GM12878 (cell line): Measurements from ENCODE around the gene R3HDM2. TPM values are rescaled to one million over a fixed set of nuclear protein-coding genes. Genes with fewer than 3 reads are reported as not detected.

ENCODE experiments used
- ATAC-seq: fragments of 200-7000 bp; cut with Tn5 transposase; 3 replicates; pipeline ENCODE4 v1.9.1; 2020; ENCODE audit warnings: mild to moderate bottlenecking, moderate library complexity
- BruUV-seq: library from RNA; stranded (reverse); fragments of 400-500 nt; replicated peaks from 2 replicates; lab custom pipeline; 2021; lab: Mats Ljungman, UMichigan
- CTCF ChIA-PET: fragments of 300-600 bp; sonication (Branson Sonifier 250); formaldehyde crosslinking; extraction: SDS; loops from one replicate; lab custom pipeline; 2021; ENCODE audit warnings: inconsistent platforms; lab: Yijun Ruan, JAX
- POLR2A ChIA-PET: fragments of 350-600 bp; formaldehyde crosslinking; extraction: SDS; loops from one replicate; lab custom pipeline; 2021; ENCODE audit warnings: inconsistent platforms; lab: Charles Lee
- RAD21 ChIA-PET: fragments of 300-600 bp; sonication (Branson Sonifier 250); formaldehyde crosslinking; loops from one replicate; lab custom pipeline; 2023; ENCODE audit warnings: antibody characterized with exemption; ENCODE audit not compliant: unreplicated experiment; lab: Charles Lee
- SMC1A ChIA-PET: fragments of 300-600 bp; sonication (Branson Sonifier 250); formaldehyde crosslinking; loops from one replicate; lab custom pipeline; 2023; ENCODE audit not compliant: unreplicated experiment, uncharacterized antibody; lab: Charles Lee
- DNase-seq: peaks from one replicate; pipeline ENCODE4 v3.0.0-alpha.2; 2011; ENCODE audit warnings: low read depth, low spot score
- FAIRE-seq: peaks from 3 replicates; lab custom pipeline; 2011; peaks lifted over from hg19 to GRCh38; lab: Jason Lieb, UNC
- H2AFZ ChIP-seq: 2 replicates; pipeline ENCODE4 v1.6.0; 2011; ENCODE audit warnings: low read depth, low read length, control low read depth; ENCODE audit not compliant: control insufficient read depth
- H3K27ac ChIP-seq: 2 replicates; pipeline ENCODE4 v1.5.1; 2011; ENCODE audit warnings: control low read depth; ENCODE audit not compliant: control insufficient read depth, insufficient read depth
- H3K27me3 ChIP-seq, 2 experiments: replicated peaks in 1 of 2; 2 replicates each; pipeline versions ENCODE4 v1.6.0 to v1.6.1; 2011; ENCODE audit warnings: low read length in 1 of 2; ENCODE audit not compliant: control insufficient read depth in 2 of 2, insufficient read depth in 2 of 2
- H3K36me3 ChIP-seq, 2 experiments: 2 replicates each; pipeline ENCODE4 v1.5.1; 2011; ENCODE audit warnings: low read length in 1 of 2; ENCODE audit not compliant: control insufficient read depth in 2 of 2, insufficient read depth in 2 of 2
- H3K4me1 ChIP-seq: 2 replicates; pipeline ENCODE4 v1.6.1; 2011; ENCODE audit warnings: mild to moderate bottlenecking, low read length, moderate library complexity, mixed read lengths; ENCODE audit not compliant: control insufficient read depth, insufficient read depth
- H3K4me2 ChIP-seq: 2 replicates; pipeline ENCODE4 v1.6.0; 2011; ENCODE audit warnings: control low read depth; ENCODE audit not compliant: control insufficient read depth, insufficient read depth
- H3K4me3 ChIP-seq: fragments of 200-600 bp; sonication (generic); 2 replicates; pipeline ENCODE4 v1.5.1; 2016
- H3K79me2 ChIP-seq: 2 replicates; pipeline ENCODE4 v1.6.0; 2011; ENCODE audit warnings: low read length; ENCODE audit not compliant: control insufficient read depth, insufficient read depth
- H3K9ac ChIP-seq: 2 replicates; pipeline ENCODE4 v1.8.0; 2011; ENCODE audit warnings: low read length, control low read depth, mixed read lengths; ENCODE audit not compliant: control insufficient read depth, insufficient read depth
- H3K9me3 ChIP-seq: replicated peaks from 3 replicates; pipeline ENCODE4 v1.5.1; 2011; ENCODE audit warnings: mild to moderate bottlenecking, low read length; ENCODE audit not compliant: control insufficient read depth, insufficient read depth
- H4K20me1 ChIP-seq: 2 replicates; pipeline ENCODE4 v1.6.0; 2011; ENCODE audit not compliant: control insufficient read depth, insufficient read depth
- BRCA1 ChIP-seq: IDR thresholded peaks from 2 replicates; pipeline ENCODE4 v1.6.1; 2011; ENCODE audit warnings: low read depth, low read length, improper control_type of control experiment
- EGR1 ChIP-seq, 2 experiments: IDR thresholded peaks; 1 replicate in 1 of 2; 2 replicates in 1 of 2; pipeline ENCODE4 v1.6.1; 2011 to 2012; ENCODE audit warnings: low read depth in 2 of 2, low read length in 2 of 2, borderline replicate concordance in 1 of 2, mild to moderate bottlenecking in 1 of 2, moderate library complexity in 1 of 2
- EP300 ChIP-seq, 2 experiments: fragments of 150-350 bp in 1 of 2; IDR thresholded peaks; 2 replicates each; pipeline ENCODE4 v1.6.1; 2011 to 2012; ENCODE audit warnings: low read depth in 2 of 2, low read length in 2 of 2, borderline replicate concordance in 1 of 2, improper control_type of control experiment in 1 of 2, inconsistent platforms in 1 of 2; ENCODE audit not compliant: control insufficient read depth in 1 of 2
- ESRRA ChIP-seq: IDR thresholded peaks from 2 replicates; pipeline ENCODE4 v1.6.1; 2012; ENCODE audit warnings: mild to moderate bottlenecking, low read length, improper control_type of control experiment
- IKZF2 ChIP-seq, 2 experiments: fragments of 450-650 bp; IDR thresholded peaks; 2 replicates each; pipeline ENCODE4 v1.6.1; 2017; ENCODE audit warnings: mild to moderate bottlenecking in 2 of 2, moderate library complexity in 2 of 2
- NBN ChIP-seq: fragments of 450-650 bp; IDR thresholded peaks from 2 replicates; pipeline ENCODE4 v1.6.1; 2016
- NR2F1 ChIP-seq: fragments of 450-650 bp; conservative IDR thresholded peaks from 2 replicates; pipeline ENCODE4 v1.6.1; 2017; ENCODE audit warnings: mild to moderate bottlenecking
- NRF1 ChIP-seq: conservative IDR thresholded peaks from 2 replicates; pipeline ENCODE4 v1.6.1; 2011; ENCODE audit warnings: mild to moderate bottlenecking, low read depth, low read length, improper control_type of control experiment
- SIX5 ChIP-seq: IDR thresholded peaks from 2 replicates; pipeline ENCODE4 v1.6.1; 2011; ENCODE audit warnings: mild to moderate bottlenecking, low read depth, low read length, moderate library complexity; ENCODE audit not compliant: severe bottlenecking
- ZSCAN29 ChIP-seq: fragments of 450-650 bp; IDR thresholded peaks from 2 replicates; pipeline ENCODE4 v1.6.1; 2017; ENCODE audit warnings: mild to moderate bottlenecking, moderate library complexity
- WGBS: methylation state at CpG from one replicate; pipeline ENCODE4 v1.1.6; 2016; ENCODE audit warnings: low lambda C conversion rate; ENCODE audit not compliant: insufficient replicate concordance, insufficient coverage; ENCODE audit errors: missing lambda C conversion rate; 5-methylcytosine and 5-hydroxymethylcytosine counted together
- in situ Hi-C: fragments of 300-500 bp; cut with MboI; formaldehyde crosslinking; loops from 9 replicates; pipeline ENCODE4 v1.14.3; 2018; ENCODE audit warnings: mixed read lengths
- intact Hi-C: fragments of 100-400 bp; cut with micrococcal nuclease; formaldehyde crosslinking; loops from one replicate; pipeline ENCODE4 v1.14.2; 2022; ENCODE audit not compliant: unreplicated experiment
- polyA plus RNA-seq, 11 experiments: library from polyadenylated mRNA; depleted of rRNA in 4 of 11; unstranded in 6 of 11; stranded (reverse) in 5 of 11; fragments of >200 nt; fragmentation: Nextera tagmentation in 4 of 11; fragmentation: Illumina TruSeq in 1 of 11; extraction: Ambion mirVana in 4 of 11; extraction: Trizol in 1 of 11; gene quantifications; 1 replicate in 1 of 11; 2 replicates in 10 of 11; pipeline versions ENCODE4 v1.2.1 to v1.2.3, GENCODE V29; 2011 to 2016; ENCODE audit warnings: inconsistent platforms in 2 of 11, missing spikeins in 2 of 11, low read depth in 1 of 11
- total RNA-seq, 4 experiments: library from RNA; depleted of rRNA in 3 of 4; stranded (reverse); fragments of >200 nt in 3 of 4; fragmentation: Illumina TruSeq in 1 of 4; extraction: Trizol in 1 of 4; gene quantifications; 2 replicates each; pipeline versions ENCODE4 v1.2.1 to v1.2.3, GENCODE V29; 2013 to 2021
- TF ChIP-seq, protein P1 (sequence below): fragments of 450-650 bp; IDR thresholded peaks from 2 replicates; pipeline ENCODE4 v1.6.1; 2017; ENCODE audit warnings: mild to moderate bottlenecking, low read depth, inconsistent platforms; ENCODE audit not compliant: poor library complexity, severe bottlenecking

R3HDM2 gene
- total and polyA plus RNA-seq, 10 of the 15 experiments (the other 5 are each of a cell fraction or from before 2014, with no cell fraction given): 4.6 to 26.1 (median 11.2) TPM

DNA sequence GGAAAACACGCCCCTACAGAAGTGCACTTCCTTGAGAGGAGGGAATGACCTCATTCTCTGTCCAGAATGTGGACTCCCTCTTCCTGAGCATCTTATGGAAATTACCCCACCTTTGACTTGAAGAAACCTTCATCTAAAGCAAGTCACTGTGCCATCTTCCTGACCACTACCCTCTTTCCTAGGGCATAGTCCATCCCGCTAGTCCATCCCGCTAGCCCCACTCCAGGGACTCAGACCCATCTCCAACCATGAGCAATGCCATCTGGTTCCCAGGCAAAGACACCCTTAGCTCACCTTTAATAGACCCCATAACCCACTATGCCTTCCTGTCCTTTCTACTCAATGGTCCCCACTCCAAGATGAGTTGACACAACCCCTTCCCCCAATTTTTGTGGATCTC, 19.2 kb upstream of the R3HDM2 start:
- Histone ChIP-seq H3K9ac (no peak overlapping the region), H3K27ac (no peak overlapping the region), H3K79me2 (no peaks in the 10 kb centered on the region), H3K27me3 (no peaks in the 10 kb centered on the region), H4K20me1 (no peaks in the 10 kb centered on the region), H3K4me1 (no peaks in the 10 kb centered on the region), H3K36me3 (no peaks in the 10 kb centered on the region), H2AFZ (no peak overlapping the region), H3K9me3 (no peaks in the 10 kb centered on the region), H3K4me3 (no peak overlapping the region), H3K4me2 (no peak overlapping the region)
- SMC1A ChIA-PET: interaction anchor here (0.8 to 7.6 kb wide), 4 partner anchors 9 to 186 kb away, joined by 3 to 226 read pairs (median 71); partner anchors contain the start of gene GLI1
- BruUV-seq: no TSS peak
- FAIRE-seq (no peak), ATAC-seq (no peak), DNase-seq (no peak)
- POLR2A ChIA-PET: interaction anchor here (0.5 to 6.1 kb wide), 5 partner anchors 9 to 690 kb away, joined by 3 to 29 read pairs (median 6); partner anchors contain the start of gene INHBC
- no peak for TF ChIP-seq NRF1
- TF ChIP-seq EGR1 (IDR thresholded peaks at IDR 0.05; ENCODE audit: borderline replicate concordance in 1 of 2, low read depth in 2 of 2, low read length in 2 of 2): no peak
- no peak for TF ChIP-seq ESRRA
- TF ChIP-seq SIX5: no peak
- TF ChIP-seq BRCA1: no peak
- no peak for TF ChIP-seq NBN
- no peak for TF ChIP-seq IKZF2 (IDR thresholded peaks at IDR 0.05)
- no peak for TF ChIP-seq ZSCAN29
- no peak for TF ChIP-seq EP300 (IDR thresholded peaks at IDR 0.05; ENCODE audit: borderline replicate concordance in 1 of 2, control insufficient read depth in 1 of 2, low read depth in 2 of 2, low read length in 2 of 2)
- no peak for TF ChIP-seq NR2F1
- TF ChIP-seq, protein P1, sequence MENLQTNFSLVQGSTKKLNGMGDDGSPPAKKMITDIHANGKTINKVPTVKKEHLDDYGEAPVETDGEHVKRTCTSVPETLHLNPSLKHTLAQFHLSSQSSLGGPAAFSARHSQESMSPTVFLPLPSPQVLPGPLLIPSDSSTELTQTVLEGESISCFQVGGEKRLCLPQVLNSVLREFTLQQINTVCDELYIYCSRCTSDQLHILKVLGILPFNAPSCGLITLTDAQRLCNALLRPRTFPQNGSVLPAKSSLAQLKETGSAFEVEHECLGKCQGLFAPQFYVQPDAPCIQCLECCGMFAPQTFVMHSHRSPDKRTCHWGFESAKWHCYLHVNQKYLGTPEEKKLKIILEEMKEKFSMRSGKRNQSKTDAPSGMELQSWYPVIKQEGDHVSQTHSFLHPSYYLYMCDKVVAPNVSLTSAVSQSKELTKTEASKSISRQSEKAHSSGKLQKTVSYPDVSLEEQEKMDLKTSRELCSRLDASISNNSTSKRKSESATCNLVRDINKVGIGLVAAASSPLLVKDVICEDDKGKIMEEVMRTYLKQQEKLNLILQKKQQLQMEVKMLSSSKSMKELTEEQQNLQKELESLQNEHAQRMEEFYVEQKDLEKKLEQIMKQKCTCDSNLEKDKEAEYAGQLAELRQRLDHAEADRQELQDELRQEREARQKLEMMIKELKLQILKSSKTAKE: no peak
- WGBS: 90% methylated on average over 3 of the region's 3 CpGs
- intact Hi-C loops (no loop called here), in situ Hi-C loops (loop anchor here (10.0 kb wide), 1 partner anchor 135 kb away; no protein-coding TSS in a partner anchor)
- CTCF ChIA-PET: interaction anchor here (0.6 to 11.0 kb wide), 10 partner anchors 9 to 236 kb away, joined by 3 to 540 read pairs (median 4); partner anchors contain the start of gene GLI1
- RAD21 ChIA-PET: interaction anchor here (6.5 to 6.8 kb wide), 3 partner anchors 142 to 205 kb away, joined by 73 to 224 read pairs (median 85); partner anchors contain the start of gene STAC3
